Skeletal muscle tissue (tissue), 4 donors: ENCODE results near the gene COLEC12. TPM values are rescaled to one million over a fixed set of nuclear protein-coding genes. Genes with fewer than 3 reads are reported as not detected.
A peak's percentile ranks its signal among the peaks of the same experiment; 100 is the strongest.

ENCODE experiments used
- H3K27ac ChIP-seq: one replicate; pipeline ENCODE4 v1.7.0; 2013; ENCODE audit warnings: mild to moderate bottlenecking, low read depth, low read length, inconsistent platforms
- H3K27me3 ChIP-seq, 3 donors: one replicate each; pipeline ENCODE4 v1.7.0; 2013; ENCODE audit warnings: low read length in 3 of 3; ENCODE audit not compliant: control insufficient read depth in 3 of 3, insufficient read depth in 3 of 3
- H3K36me3 ChIP-seq, 3 donors: one replicate each; pipeline ENCODE4 v1.7.0; 2013; ENCODE audit warnings: low read length in 3 of 3; ENCODE audit not compliant: control insufficient read depth in 3 of 3, insufficient read depth in 3 of 3
- H3K4me1 ChIP-seq, 3 donors: one replicate each; pipeline ENCODE4 v1.7.0; 2013; ENCODE audit warnings: low read length in 3 of 3, mild to moderate bottlenecking in 3 of 3; ENCODE audit not compliant: control insufficient read depth in 3 of 3, insufficient read depth in 3 of 3
- H3K4me3 ChIP-seq, 3 donors: one replicate each; pipeline ENCODE4 v1.7.0; 2013; ENCODE audit warnings: low read length in 3 of 3
- H3K9ac ChIP-seq, 3 donors: one replicate each; pipeline ENCODE4 v1.7.0; 2013; ENCODE audit warnings: low read length in 3 of 3, mild to moderate bottlenecking in 3 of 3, moderate library complexity in 2 of 3, low read depth in 1 of 3
- H3K9me3 ChIP-seq, 3 donors: one replicate each; pipeline ENCODE4 v1.7.0; 2013; ENCODE audit warnings: low read length in 3 of 3; ENCODE audit not compliant: control insufficient read depth in 3 of 3
- total RNA-seq: library from RNA; depleted of rRNA; stranded (reverse); fragments of >200 nt; gene quantifications from one replicate; pipeline ENCODE4 v1.2.3, GENCODE V29; 2014
- donor health status: Osteomylitis.

Gene COLEC12
- total RNA-seq, 1 donor from 2014 or later, result 39.1 TPM

- H3K9me3 ChIP-seq, result no peaks in the 10 kb centered on the region
- H3K27me3 ChIP-seq, result peaks cover 0 to 5% (median 0%) of the 10 kb centered on the region in 3 donors
- H3K36me3 ChIP-seq, result no peaks in the 10 kb centered on the region
- H3K27ac ChIP-seq, result no peak overlapping the region
- H3K4me1 ChIP-seq, result peaks cover 5 to 17% (median 15%) of the 10 kb centered on the region in 3 donors
- H3K9ac ChIP-seq, result no peak overlapping the region
- no peak overlapping the region for H3K4me3 ChIP-seq
Observed at GRCh38 chr18:461762-462161, 38.7 kb downstream of the COLEC12 start.

GRCh38 chr18:460791-461190, 39.7 kb downstream of the COLEC12 start:
- H3K27me3 ChIP-seq, result peaks cover 0 to 5% (median 0%) of the 10 kb centered on the region in 3 donors
- H3K27ac ChIP-seq, result no peak overlapping the region
- H3K9ac ChIP-seq, result no peak overlapping the region
- peaks cover 15 to 25% (median 16%) of the 10 kb centered on the region in 3 donors for H3K4me1 ChIP-seq
- H3K9me3 ChIP-seq, result no peaks in the 10 kb centered on the region
- H3K4me3 ChIP-seq, result no peak overlapping the region
- H3K36me3 ChIP-seq, result no peaks in the 10 kb centered on the region

DNA sequence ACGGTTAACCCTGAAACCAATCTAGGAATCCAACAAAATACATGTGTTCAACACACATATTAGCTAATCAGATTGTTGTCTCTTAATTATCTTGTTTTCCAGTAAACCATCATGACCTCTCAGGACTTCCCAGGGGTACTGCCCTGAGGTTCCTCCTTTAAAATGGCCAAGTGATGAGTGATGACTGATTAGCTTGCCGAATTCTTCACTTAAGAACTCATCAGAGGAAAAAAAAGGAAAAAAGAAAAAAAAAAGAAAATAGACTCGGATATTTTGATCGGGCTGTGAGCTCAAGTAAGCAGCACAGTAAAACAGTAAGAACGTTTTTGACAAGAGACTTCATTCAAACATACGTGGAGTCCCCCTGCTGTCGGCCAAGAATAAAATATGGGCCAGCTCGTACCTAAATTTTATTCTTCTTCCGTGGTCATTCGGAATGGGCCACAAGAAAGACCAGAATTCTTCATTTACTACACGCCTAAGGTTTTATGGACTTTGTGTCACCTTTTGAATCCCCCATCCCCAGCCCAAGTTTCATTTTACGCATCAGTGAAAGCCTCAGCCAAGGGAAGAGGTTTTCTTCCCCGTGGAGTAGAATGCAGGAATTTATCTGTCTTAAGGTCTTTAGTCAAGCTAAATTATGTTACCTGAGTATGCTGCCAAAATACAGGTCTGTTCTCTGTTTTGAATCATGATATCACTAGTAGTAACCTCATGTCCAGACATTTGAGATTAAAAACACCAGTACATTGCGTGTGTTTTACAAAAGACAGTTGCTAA, 40.5 kb downstream of the COLEC12 start:
- no peak overlapping the region for H3K27ac ChIP-seq
- no peaks in the 10 kb centered on the region for H3K36me3 ChIP-seq
- peaks cover 15 to 25% (median 16%) of the 10 kb centered on the region in 3 donors for H3K4me1 ChIP-seq
- no peaks in the 10 kb centered on the region for H3K9me3 ChIP-seq
- peaks cover 0 to 5% (median 0%) of the 10 kb centered on the region in 3 donors for H3K27me3 ChIP-seq
- no peak overlapping the region for H3K9ac ChIP-seq
- H3K4me3 ChIP-seq, result no peak overlapping the region

DNA sequence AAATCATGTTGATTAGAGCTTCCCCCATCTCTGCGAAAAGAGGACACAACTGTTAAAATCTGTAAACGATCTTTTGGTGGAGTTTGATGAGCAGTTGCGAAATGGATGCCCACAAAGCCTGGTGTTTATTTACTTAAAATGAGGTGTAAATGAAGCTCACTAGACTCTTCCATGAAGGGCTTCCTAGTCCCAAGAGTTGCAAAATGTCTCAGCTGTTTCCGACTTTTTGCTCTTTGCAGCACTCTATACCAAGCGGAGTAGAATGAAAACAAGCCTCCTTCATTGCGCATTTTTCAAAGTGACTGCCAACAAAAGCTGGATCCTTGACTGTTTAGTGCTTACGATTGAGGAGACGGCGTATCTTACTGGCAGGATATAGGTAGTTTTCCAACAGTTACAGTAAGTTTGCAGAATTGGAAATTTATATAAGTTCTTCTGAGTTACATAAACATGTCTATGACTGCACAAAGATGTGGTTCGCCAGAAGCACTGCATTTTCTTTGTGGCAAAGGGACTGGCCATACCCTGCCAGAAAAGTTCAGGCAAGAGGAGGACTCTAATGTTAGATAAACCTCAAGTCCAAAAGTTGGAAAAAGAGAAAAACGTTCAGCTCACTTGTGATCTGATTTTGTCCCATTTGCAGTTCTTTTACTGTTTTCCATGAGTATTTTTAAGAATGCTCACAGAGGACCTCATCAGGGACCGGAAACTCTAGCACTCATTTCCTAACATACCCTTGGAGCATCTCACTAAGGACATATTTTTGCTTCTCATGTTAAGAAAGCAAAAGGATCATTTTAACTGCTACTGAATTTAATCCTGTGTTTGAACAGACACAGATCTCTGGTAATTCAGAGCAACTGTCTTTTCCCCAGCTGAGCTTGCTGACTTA, 42.7 kb downstream of the COLEC12 start:
- Histone ChIP-seq H3K4me3 (peak overlapping the region in 1 of 3 donors; percentile 19), H3K4me1 (peaks cover 15 to 25% (median 18%) of the 10 kb centered on the region in 3 donors), H3K27ac (peak overlapping the region; percentile 44), H3K9ac (no peak overlapping the region), H3K9me3 (no peaks in the 10 kb centered on the region), H3K27me3 (peaks cover 0 to 5% (median 0%) of the 10 kb centered on the region in 3 donors), H3K36me3 (no peaks in the 10 kb centered on the region)

DNA sequence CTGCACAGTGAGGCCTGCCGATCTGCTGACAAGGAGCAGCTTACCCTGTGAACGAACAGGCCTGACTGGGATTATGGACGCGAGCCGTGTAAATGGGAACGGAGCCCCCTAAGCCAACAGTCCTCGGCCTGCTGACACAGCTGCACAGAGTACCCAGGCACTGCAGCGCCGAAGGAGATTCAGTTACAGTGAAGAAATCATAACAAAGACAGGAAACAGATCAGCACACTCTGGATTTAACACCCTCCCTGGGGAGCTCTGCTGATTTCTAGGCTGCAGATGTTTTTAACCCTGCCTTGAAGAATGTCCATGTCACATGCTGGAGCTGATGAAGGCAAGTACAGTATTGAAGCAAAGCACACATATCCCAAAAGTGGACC, 43.4 kb downstream of the COLEC12 start:
- Histone ChIP-seq H3K9me3 (peaks cover 0 to 2% (median 0%) of the 10 kb centered on the region in 3 donors), H3K4me3 (peak overlapping the region in 2 of 3 donors; percentile 2 to 19), H3K27ac (peak overlapping the region; percentile 44), H3K27me3 (peaks cover 0 to 5% (median 0%) of the 10 kb centered on the region in 3 donors), H3K9ac (peak overlapping the region in 2 of 3 donors; percentile 27 to 37), H3K4me1 (peaks cover 15 to 25% (median 18%) of the 10 kb centered on the region in 3 donors), H3K36me3 (no peaks in the 10 kb centered on the region)

DNA sequence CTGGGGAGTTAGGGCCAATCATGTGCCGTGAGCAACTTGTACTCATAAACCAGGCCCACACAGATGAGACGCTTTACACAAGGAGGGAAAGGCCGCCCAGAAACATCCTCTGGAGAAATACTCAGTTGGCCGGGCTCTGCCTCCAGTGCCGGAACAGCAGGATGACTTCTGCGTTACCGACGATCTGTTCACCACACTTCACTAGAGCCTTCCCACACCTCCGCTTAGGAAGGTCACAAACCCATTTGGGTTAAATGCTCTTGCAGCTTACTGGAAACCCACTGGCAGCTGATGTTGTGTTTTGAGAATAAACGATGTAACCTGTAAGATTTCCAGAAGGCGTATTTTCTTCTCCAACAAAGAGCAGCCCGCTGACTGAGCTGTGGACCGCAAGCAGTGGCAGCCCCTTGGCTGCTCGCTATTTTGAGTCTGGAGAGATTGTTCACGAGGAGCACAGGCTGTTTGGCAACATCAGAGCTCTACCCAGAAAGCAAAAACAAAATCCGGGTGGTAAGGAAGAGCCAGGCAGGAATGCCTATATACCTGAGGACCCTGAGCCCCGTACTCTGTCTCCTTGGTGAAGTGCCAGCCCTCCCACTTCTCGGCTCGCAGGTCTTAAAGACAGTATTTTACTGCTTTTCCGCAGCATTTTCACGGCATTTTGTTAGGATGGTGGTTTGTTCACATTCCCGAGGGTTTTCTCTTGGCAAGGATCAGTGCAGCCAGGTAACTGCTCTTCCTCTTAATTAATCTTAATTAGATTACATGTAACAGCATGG, 44.0 kb downstream of the COLEC12 start:
- Histone ChIP-seq H3K4me3 (peak overlapping the region in 2 of 3 donors; percentile 2 to 19), H3K4me1 (peaks cover 15 to 25% (median 18%) of the 10 kb centered on the region in 3 donors), H3K9me3 (peaks cover 0 to 5% (median 0%) of the 10 kb centered on the region in 3 donors), H3K27me3 (peaks cover 0 to 5% (median 0%) of the 10 kb centered on the region in 3 donors), H3K27ac (peak overlapping the region; percentile 44), H3K9ac (peak overlapping the region in 2 of 3 donors; percentile 27 to 37), H3K36me3 (no peaks in the 10 kb centered on the region)

DNA sequence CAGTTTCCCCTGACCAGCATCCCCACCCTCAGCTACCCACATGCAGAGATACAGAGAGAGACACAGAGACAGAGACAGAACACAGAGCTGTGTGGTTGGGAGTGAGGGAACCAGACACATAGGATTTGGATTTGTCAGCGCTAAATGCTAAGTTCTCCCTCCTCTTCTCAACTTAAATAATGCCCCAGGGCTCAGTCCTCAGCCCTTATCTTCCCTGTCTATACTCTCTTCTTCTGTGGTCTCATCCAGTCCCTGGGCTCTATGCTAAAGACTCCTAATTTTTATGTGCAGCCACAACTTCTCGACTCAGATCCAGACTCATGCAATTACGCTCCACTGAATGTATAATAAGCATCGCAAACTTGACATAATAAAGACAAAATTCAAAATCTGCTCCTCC, 47.1 kb downstream of the COLEC12 start:
- Histone ChIP-seq H3K9ac (no peak overlapping the region), H3K4me3 (no peak overlapping the region), H3K9me3 (peaks cover 0 to 11% (median 5%) of the 10 kb centered on the region in 3 donors), H3K27ac (no peak overlapping the region), H3K27me3 (peaks cover 0 to 5% (median 0%) of the 10 kb centered on the region in 3 donors), H3K36me3 (no peaks in the 10 kb centered on the region), H3K4me1 (peaks cover 13 to 23% (median 15%) of the 10 kb centered on the region in 3 donors)

DNA sequence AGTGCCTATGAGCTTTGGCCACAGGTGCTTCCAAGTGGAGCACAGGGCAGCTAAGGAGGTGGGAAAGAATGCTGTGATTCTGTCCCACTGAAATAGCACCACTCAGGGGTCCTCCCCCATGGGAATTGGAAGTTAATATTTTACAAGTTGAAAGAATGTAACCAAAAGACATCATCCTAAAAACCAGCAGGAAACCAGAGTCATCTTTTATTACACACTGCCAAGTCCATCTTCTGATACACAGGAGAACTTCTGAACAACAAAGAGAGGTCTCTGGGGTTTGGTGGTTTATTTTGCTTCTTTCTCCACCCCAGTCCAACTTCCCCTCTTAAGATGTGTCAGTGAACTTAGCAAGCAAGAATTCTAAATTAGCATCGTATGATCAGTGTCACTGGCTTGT, 47.7 kb downstream of the COLEC12 start:
- peaks cover 0 to 11% (median 5%) of the 10 kb centered on the region in 3 donors for H3K9me3 ChIP-seq
- no peak overlapping the region for H3K27ac ChIP-seq
- no peak overlapping the region for H3K4me3 ChIP-seq
- H3K4me1 ChIP-seq, result peaks cover 11 to 17% (median 12%) of the 10 kb centered on the region in 3 donors
- H3K36me3 ChIP-seq, result no peaks in the 10 kb centered on the region
- H3K27me3 ChIP-seq, result peaks cover 0 to 5% (median 0%) of the 10 kb centered on the region in 3 donors
- no peak overlapping the region for H3K9ac ChIP-seq

DNA sequence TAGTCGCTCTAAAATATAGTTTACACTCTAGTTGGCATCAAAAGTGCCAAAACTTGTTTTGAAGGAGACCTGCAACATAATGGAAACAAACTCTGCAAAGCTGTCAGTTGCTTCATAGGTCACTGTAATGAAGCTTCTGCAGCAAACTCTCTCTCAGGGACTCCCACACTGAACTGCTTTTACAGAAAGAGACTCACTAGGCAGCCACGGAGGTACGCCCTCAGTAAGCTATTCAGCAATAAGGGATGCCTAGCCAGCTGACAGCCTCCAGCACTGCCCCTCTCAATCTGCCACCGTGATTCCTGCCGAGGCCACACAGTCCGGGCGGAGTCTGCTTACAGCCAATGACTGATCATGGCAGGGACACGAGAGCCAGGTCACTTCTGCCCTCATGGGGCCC, 51.1 kb downstream of the COLEC12 start:
- Histone ChIP-seq H3K4me3 (no peak overlapping the region), H3K27ac (no peak overlapping the region), H3K36me3 (no peaks in the 10 kb centered on the region), H3K9ac (peak overlapping the region in 1 of 3 donors; percentile 21), H3K4me1 (peaks cover 0 to 2% (median 0%) of the 10 kb centered on the region in 3 donors), H3K9me3 (peaks cover 0 to 11% (median 5%) of the 10 kb centered on the region in 3 donors), H3K27me3 (no peaks in the 10 kb centered on the region)
